ENCODE measurements around the gene MACROD2.
"Not testable (repeated sequence)": the region's sequence is repeated elsewhere in the genome, so short reads cannot be mapped to it uniquely, and the experiment has no call there.

MACROD2 gene

GRCh38 chr20:15977026-15977425, 1981.7 kb downstream of the MACROD2 start:
- DNase-seq = no peak

DNA sequence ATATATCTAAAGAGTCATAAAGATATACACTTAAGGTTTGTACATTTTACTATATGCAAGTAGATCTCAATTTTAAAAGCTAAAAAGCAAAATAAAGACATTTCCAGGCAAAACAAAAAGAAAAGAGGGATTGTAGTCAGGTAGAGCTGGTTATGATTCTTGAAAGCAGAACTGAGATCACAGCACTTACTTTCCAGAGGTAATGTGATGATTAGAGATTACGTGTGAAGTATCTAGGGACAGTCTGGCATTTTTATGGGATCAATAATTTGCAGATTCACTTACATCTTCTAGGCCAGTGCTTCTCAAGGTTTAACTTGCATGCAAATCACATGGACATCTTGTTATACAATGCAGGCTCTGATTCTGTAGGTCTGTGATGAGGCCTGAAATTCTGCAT, 1982.4 kb downstream of the MACROD2 start:
- no peak for DNase-seq

DNA sequence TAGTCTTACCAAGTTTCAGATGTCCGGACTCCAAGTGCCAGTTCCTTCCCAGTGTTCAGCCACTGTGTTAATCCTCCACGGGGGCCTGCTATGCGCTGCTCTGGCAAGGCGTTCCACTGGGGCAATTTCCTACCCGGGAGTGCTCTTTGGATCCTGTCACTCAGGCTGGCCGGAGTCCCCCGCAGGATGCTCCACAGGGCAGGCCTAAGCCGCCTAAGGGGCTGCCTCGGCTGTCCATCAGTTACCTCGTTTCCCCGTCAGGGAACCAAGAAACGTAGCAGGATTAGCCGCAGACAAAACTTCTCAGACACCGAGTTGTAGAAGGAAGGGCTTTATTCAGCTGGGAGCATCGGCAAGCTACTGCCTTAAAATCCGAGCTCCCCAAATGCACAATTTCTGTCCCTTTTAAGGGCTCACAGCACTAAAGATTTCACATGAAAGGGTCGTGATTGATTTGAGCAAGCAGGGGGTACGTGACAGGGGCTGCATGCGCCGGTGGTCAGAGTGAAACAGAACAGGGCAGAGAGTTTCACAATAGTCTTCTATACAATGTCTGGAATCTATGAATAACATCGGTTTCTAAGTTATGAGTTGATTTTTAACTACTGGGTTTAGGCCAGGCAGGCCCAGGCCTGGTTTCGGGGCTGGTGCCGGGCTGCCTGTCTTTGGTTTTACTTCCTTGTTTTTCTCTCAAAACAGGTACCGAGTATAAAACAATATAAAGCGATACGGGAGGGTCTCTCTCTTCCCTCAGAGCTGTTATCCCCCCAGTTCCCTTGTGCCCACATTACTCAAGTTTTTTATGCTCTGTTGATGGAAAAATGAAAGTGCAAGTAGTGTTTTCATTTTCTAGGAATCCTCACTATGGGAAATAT, 1990.4 kb downstream of the MACROD2 start:
- not testable (repeated sequence) for DNase-seq

DNA sequence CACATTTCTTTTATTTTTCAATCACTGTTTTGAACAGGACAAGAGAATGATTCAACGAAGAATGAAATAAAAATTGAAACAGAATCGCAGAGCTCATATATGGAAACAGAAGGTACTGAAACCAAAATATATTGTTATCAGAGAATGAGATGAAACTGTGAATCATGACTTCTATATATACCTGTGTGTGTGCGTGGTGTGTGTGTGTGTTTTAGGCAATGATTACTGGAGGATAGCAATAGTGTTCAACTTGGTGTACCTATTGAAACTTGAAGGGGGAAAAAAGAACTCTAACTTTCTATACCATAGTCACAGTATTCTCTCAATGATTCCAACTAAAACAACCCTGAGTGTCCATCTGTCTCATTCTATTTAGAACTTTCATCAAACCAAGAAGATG, 1991.4 kb downstream of the MACROD2 start:
- no peak for DNase-seq

GRCh38 chr20:15991279-15991678, 1996.0 kb downstream of the MACROD2 start:
- no peak for DNase-seq

- DNase-seq = no peak
These were observed 1997.2 kb downstream of the MACROD2 start for GRCh38 chr20:15992564-15992963.

GRCh38 chr20:16000112-16000511, 2004.8 kb downstream of the MACROD2 start:
- no peak for DNase-seq

GRCh38 chr20:16001286-16001685, 2006.0 kb downstream of the MACROD2 start:
- no peak for DNase-seq

DNA sequence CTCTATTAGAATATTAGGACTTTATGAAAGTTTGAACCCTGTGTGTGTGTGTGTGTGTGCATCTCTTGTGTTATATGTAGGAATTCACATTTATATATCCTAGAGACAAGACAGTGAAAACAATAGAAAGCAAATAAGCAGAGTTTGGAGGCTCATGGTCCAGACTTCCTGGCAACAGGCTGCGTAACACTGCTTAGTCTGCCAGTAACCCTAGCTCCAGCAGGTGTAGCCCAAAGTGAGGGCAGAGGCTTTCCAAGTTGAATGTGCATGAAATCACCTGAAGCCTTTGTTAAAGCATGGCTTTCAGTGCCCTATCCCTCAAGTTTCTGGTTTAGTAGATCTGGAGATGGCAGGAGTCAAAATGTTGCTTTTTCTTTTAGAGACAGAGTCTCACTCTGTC, 2008.0 kb downstream of the MACROD2 start:
- DNase-seq = no peak

DNA sequence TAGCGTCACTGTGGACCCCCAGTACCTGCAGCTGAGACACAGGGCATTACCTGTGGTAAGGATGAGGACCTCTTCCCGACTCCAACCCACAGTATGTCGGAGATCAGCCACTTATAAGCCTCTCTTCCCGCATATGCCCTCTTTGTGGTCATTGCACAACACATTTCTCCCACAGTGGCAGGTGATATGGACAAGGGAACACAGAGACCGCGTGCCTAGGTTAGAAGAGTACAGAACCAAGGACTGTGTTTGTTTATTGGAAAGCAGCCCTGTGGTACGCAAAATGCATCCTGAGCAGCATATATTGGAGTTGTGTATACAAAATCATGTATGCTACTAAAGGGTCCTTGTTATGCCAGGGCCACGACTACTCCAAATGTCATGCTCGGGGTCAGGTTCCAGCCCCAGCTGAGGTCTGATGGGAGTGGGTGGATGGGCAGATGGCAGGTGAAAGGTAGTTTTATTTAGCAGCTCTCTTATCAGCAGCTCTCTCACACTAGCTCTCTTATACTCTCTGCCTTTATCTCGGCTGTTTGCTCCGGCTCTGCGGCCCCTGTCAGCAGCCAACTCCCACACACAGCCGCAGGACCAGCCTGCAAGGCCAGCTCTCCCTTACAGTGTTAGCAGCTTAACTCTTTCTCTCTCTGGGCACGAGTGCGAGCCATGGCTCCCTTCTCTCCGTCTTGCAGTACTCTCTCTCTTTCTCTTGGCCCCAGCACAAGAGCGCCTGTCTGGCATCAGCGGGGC, 2009.0 kb downstream of the MACROD2 start:
- DNase-seq = no peak

GRCh38 chr20:16005021-16005914, 2010.0 kb downstream of the MACROD2 start:
- DNase-seq = no peak

GRCh38 chr20:16005915-16006493, 2010.7 kb downstream of the MACROD2 start:
- DNase-seq = no peak

DNA sequence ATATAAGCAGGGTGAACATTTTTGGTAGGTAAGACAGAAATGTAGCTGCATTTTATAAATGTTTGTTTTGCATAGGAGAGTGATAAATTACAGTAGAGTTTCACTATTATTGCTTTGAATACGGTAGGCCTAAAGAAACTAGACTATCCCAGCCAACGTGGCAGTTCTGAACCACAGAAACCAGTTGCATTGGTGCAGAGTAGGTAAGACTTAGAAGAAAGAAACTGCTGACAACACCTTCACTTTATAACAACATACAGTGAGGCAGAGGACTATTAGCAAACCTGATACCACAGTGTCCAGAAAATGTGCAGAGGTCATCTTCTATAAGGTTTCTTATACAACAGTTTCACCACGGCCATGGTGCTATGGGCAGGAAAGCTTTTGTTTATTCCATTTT, 2011.8 kb downstream of the MACROD2 start:
- no peak for DNase-seq

DNA sequence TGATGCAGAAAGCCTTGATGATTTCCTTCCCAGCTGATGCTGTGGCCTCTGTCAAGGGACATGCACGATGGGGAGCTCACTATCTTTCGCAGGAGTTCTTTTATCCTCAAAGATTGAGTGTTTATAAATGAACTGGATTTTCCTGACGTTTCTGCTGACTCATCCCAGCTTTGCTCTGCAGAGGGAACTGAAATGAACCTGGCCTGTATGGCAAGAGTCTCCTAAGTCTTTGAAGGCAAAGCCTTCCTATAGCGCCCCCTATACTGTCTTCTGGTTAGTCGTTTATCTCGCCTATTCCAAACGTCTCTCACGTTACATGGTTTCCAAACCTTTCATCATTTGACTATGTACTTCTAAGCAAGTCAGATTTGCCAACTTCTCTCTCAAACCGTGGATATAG, 2012.6 kb downstream of the MACROD2 start:
- DNase-seq = no peak

- DNase-seq = no peak
These were observed 2015.7 kb downstream of the MACROD2 start for GRCh38 chr20:16011056-16011455.

GRCh38 chr20:16011519-16011918, 2016.2 kb downstream of the MACROD2 start:
- no peak for DNase-seq

- DNase-seq = not testable (repeated sequence)
These were observed 2017.6 kb downstream of the MACROD2 start for GRCh38 chr20:16012934-16013333.

DNA sequence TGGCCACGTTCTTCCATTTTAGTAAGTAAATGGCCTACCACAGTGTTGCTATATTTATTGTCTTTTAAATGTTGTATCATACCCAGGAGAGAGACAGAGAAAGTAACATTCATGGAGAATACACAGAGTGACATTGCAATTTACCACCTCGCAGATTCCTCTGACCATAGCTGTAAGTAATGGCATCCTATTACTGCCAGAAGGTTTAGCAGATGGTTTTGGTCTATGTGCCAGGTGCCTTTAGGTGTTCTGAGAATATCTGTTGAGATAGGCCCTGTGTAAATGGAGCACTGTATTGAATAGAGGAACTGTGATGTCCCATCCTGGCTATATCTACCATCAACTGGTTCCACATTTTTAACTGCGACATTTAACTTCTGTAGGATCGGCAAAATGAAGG, 2018.3 kb downstream of the MACROD2 start:
- DNase-seq = no peak

DNA sequence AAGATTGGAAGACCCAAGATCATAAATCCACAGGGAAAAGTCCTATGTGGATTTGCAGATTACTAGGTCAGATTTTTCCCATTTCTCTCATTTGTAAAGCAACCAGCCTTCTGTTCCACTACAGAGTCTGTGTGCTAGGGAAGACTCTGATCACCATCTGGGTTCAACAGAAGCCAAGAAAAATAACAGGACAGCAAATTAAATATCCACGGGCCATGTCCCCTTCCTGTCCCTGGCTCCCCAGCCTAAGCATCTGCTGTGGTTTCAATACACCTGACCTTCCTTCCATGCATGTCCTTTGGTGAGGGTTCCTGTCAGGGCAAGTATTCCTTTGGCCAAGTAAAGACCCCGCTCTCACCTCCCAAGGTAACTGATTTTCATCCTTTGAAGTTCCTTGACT, 2019.1 kb downstream of the MACROD2 start:
- DNase-seq = no peak

DNA sequence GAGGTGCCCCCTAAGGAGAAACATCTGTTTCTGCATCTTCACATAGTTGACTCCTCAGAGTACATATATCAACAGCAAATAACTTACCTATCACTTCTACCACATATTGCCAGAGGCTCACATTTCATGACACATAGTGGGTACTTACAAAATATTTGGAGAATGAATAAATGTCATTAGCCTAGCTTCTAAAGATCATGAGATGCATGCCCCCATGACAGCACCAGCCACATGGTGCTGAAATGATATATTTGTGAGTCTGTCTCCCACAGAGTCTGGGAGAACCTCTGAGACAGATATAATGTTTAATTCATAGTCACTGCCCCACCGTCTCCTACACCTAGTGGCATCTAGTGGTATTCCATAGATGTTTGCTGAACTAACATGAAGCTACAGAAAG, 2022.3 kb downstream of the MACROD2 start:
- DNase-seq = no peak

- no peak for DNase-seq
These were observed 2023.6 kb downstream of the MACROD2 start for GRCh38 chr20:16018881-16019280.

DNA sequence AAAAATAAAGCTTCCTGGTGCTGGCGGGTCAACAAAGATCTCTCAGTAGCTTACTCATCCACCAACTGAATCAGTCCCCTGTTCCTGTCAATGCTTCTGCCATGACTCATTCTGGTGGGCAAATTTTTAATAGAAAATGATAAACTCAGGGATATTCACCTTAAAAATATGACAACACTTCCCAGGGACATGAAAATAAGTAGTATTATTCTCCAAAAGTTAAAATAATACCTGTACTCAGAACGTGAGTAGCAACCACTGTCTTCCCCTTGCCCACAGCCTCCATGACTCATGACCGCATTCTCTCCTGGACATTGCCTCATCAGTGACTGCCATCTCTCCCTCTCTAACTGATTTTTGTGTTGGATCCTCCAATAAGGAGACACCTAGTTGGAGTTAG, 2025.7 kb downstream of the MACROD2 start:
- no peak for DNase-seq

- DNase-seq = no peak
These were observed 2029.8 kb downstream of the MACROD2 start for GRCh38 chr20:16025084-16025483.
